Measurements from ENCODE around the gene ANLN.

The ANLN gene

GRCh38 chr7:36416251-36416650 lies 26.6 kb downstream of the ANLN start:
- no peak for DNase-seq (ENCODE audit: low spot score)
- no peak for TF ChIP-seq CTCF (IDR thresholded peaks at IDR 0.05; ENCODE audit: extremely low read depth, missing control alignments)

GRCh38 chr7:36420307-36420706 lies 30.6 kb downstream of the ANLN start:
- no peak for TF ChIP-seq CTCF (IDR thresholded peaks at IDR 0.05; ENCODE audit: extremely low read depth, missing control alignments)
- DNase-seq (ENCODE audit: low spot score): no peak

GRCh38 chr7:36422072-36422471 lies 32.4 kb downstream of the ANLN start:
- no peak for DNase-seq (ENCODE audit: low spot score)
- no peak for TF ChIP-seq CTCF (IDR thresholded peaks at IDR 0.05; ENCODE audit: extremely low read depth, missing control alignments)

- no peak for DNase-seq (ENCODE audit: low spot score)
- no peak for TF ChIP-seq CTCF (IDR thresholded peaks at IDR 0.05; ENCODE audit: extremely low read depth, missing control alignments)
These were observed 34.0 kb downstream of the ANLN start for GRCh38 chr7:36423633-36424032.

GRCh38 chr7:36430186-36430585 lies 40.5 kb downstream of the ANLN start:
- TF ChIP-seq CTCF (IDR thresholded peaks at IDR 0.05; ENCODE audit: extremely low read depth, missing control alignments): no peak
- DNase-seq (ENCODE audit: low spot score): no peak

- DNase-seq (ENCODE audit: low spot score): no peak
- TF ChIP-seq CTCF (IDR thresholded peaks at IDR 0.05; ENCODE audit: extremely low read depth, missing control alignments): no peak
These were observed 41.2 kb downstream of the ANLN start for GRCh38 chr7:36430881-36431280.

GRCh38 chr7:36438211-36438610 lies 48.5 kb downstream of the ANLN start:
- no peak for TF ChIP-seq CTCF (IDR thresholded peaks at IDR 0.05; ENCODE audit: extremely low read depth, missing control alignments)
- DNase-seq (ENCODE audit: low spot score): no peak

All from GM20000 (cell line).